Stimulated activated CD8-positive, alpha-beta memory T cell treated with anti-CD3 and anti-CD28 coated beads, Interleukin-12 subunit alpha, Interleukin-12 subunit beta, amount 100 ng/mL, for 24 hours (primary cell): ENCODE results near the gene ZNRF3.
"Not testable (repeated sequence)": the region's sequence is repeated elsewhere in the genome, so short reads cannot be mapped to it uniquely, and the experiment has no call there.

Experiments
- DNase-seq: peaks from one replicate; pipeline ENCODE4 v3.0.0-alpha.2; 2020; ENCODE audit errors: extremely low read depth

ZNRF3 gene

GRCh38 chr22:28882878-28883656 is at the start of gene ZNRF3:
Gene ZNRF3 (plus strand): TSS chr22:28883572. CDS start chr22:28883767, 195 bp downstream.
- DNase-seq: peak; percentile 78

GRCh38 chr22:28835630-28836189 is 47.7 kb upstream of the ZNRF3 start:
- DNase-seq: no peak

GRCh38 chr22:28837640-28838039 is 45.7 kb upstream of the ZNRF3 start:
- DNase-seq: no peak

- no peak for DNase-seq
Observed at GRCh38 chr22:28838971-28839370, 44.4 kb upstream of the ZNRF3 start.

GRCh38 chr22:28841111-28841510 is 42.3 kb upstream of the ZNRF3 start:
- DNase-seq: no peak

GRCh38 chr22:28843633-28844032 is 39.7 kb upstream of the ZNRF3 start:
- no peak for DNase-seq

GRCh38 chr22:28844277-28844676 is 39.1 kb upstream of the ZNRF3 start:
- not testable (repeated sequence) for DNase-seq

GRCh38 chr22:28846994-28847393 is 36.4 kb upstream of the ZNRF3 start:
- no peak for DNase-seq

- DNase-seq: no peak
Observed at GRCh38 chr22:28855355-28856094, 27.8 kb upstream of the ZNRF3 start.

GRCh38 chr22:28856095-28856455 is 27.3 kb upstream of the ZNRF3 start:
- no peak for DNase-seq

GRCh38 chr22:28857288-28857687 is 26.1 kb upstream of the ZNRF3 start:
- DNase-seq: no peak

GRCh38 chr22:28864878-28865596 is 18.3 kb upstream of the ZNRF3 start:
- DNase-seq: no peak

GRCh38 chr22:28867191-28867590 is 16.2 kb upstream of the ZNRF3 start:
- DNase-seq: no peak

GRCh38 chr22:28868389-28868788 is 15.0 kb upstream of the ZNRF3 start:
- not testable (repeated sequence) for DNase-seq

- DNase-seq: no peak
Observed at GRCh38 chr22:28869736-28870135, 13.6 kb upstream of the ZNRF3 start.

- DNase-seq: no peak
Observed at GRCh38 chr22:28873183-28873963, 10.0 kb upstream of the ZNRF3 start.

- no peak for DNase-seq
Observed at GRCh38 chr22:28874061-28874460, 9.3 kb upstream of the ZNRF3 start.

GRCh38 chr22:28874811-28875320 is 8.5 kb upstream of the ZNRF3 start:
- DNase-seq: no peak

GRCh38 chr22:28882545-28882877 is 861 bp upstream of the ZNRF3 start:
- no peak for DNase-seq

GRCh38 chr22:28883657-28883916 is 215 bp downstream of the ZNRF3 start:
- DNase-seq: no peak

- no peak for DNase-seq
Observed at GRCh38 chr22:28883917-28884746, 760 bp downstream of the ZNRF3 start.
